ENCODE results near the gene NR6A1. TPM values are rescaled to one million over a fixed set of nuclear protein-coding genes. Genes with fewer than 3 reads are reported as not detected.

Gene NR6A1
- polyA plus RNA-seq, 1 donor from 2014 or later: 4.3 TPM

GRCh38 chr9:124541824-124542223, 229.3 kb downstream of the NR6A1 start:
- Histone ChIP-seq H2AFZ (ENCODE audit: low read depth, low read length) (no peak overlapping the region), H3K9ac (ENCODE audit: low read length) (no peak overlapping the region), H3K4me2 (ENCODE audit: low read length) (no peak overlapping the region), H3K27me3 (ENCODE audit: insufficient read depth, low read depth, low read length) (no peaks in the 10 kb centered on the region), H4K20me1 (ENCODE audit: insufficient read depth) (no peaks in the 10 kb centered on the region), H3K36me3 (ENCODE audit: insufficient read depth, low read length) (no peaks in the 10 kb centered on the region), H3K79me2 (replicated peaks; ENCODE audit: insufficient read depth, low read length) (no peaks in the 10 kb centered on the region), H3F3A (ENCODE audit: insufficient read depth, low read length, poor library complexity, severe bottlenecking) (no peaks in the 10 kb centered on the region), H3K27ac (ENCODE audit: low read length) (no peak overlapping the region), H3K9me3 (ENCODE audit: low read length) (no peaks in the 10 kb centered on the region), H3K9me2 (ENCODE audit: insufficient read depth, low read length) (no peaks in the 10 kb centered on the region), H3K4me3 (ENCODE audit: low read length) (no peak overlapping the region)
- TF ChIP-seq MXI1 (conservative IDR thresholded peaks at IDR 0.05; ENCODE audit: poor library complexity, severe bottlenecking): no peak

DNA sequence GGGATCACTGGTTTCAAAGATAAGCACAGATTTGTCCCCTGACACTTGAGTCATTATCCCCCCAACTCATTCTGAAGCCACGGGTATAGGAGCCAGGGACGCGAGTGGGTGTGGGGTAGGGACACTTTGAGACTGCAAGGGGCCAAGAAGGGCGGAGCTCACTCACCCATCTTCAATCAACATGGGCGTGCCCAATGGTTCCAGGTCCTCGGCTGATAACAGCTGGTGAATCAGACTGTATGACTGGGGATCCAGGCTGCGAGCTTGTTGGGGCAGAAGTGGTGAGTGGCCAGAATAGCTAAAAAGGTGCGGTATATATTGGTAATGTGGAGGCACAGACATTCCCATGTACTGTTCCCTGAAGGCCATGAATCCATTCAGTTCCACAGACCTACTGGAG, 233.2 kb downstream of the NR6A1 start:
- no peaks in the 10 kb centered on the region for H3K79me2 ChIP-seq (replicated peaks; ENCODE audit: insufficient read depth, low read length)
- H3K9me2 ChIP-seq (ENCODE audit: insufficient read depth, low read length): no peaks in the 10 kb centered on the region
- H4K20me1 ChIP-seq (ENCODE audit: insufficient read depth): no peaks in the 10 kb centered on the region
- H3K4me2 ChIP-seq (ENCODE audit: low read length): no peak overlapping the region
- H3K27ac ChIP-seq (ENCODE audit: low read length): no peak overlapping the region
- TF ChIP-seq EP300 (conservative IDR thresholded peaks at IDR 0.05; ENCODE audit: poor library complexity, severe bottlenecking): no peak
- TF ChIP-seq TAF1 (IDR thresholded peaks at IDR 0.05; ENCODE audit: low read depth): no peak
- no peak for TF ChIP-seq POLR2AphosphoS5 (IDR thresholded peaks at IDR 0.05)
- no peak for TF ChIP-seq RAD21 (conservative IDR thresholded peaks at IDR 0.05)
- no peak for TF ChIP-seq EZH2 (IDR thresholded peaks at IDR 0.05; ENCODE audit: borderline replicate concordance, insufficient read depth, low read length, poor library complexity, severe bottlenecking)
- TF ChIP-seq SMC3 (conservative IDR thresholded peaks at IDR 0.05; ENCODE audit: poor library complexity): no peak
- TF ChIP-seq MXI1 (conservative IDR thresholded peaks at IDR 0.05; ENCODE audit: poor library complexity, severe bottlenecking): no peak
- TF ChIP-seq, protein P1, sequence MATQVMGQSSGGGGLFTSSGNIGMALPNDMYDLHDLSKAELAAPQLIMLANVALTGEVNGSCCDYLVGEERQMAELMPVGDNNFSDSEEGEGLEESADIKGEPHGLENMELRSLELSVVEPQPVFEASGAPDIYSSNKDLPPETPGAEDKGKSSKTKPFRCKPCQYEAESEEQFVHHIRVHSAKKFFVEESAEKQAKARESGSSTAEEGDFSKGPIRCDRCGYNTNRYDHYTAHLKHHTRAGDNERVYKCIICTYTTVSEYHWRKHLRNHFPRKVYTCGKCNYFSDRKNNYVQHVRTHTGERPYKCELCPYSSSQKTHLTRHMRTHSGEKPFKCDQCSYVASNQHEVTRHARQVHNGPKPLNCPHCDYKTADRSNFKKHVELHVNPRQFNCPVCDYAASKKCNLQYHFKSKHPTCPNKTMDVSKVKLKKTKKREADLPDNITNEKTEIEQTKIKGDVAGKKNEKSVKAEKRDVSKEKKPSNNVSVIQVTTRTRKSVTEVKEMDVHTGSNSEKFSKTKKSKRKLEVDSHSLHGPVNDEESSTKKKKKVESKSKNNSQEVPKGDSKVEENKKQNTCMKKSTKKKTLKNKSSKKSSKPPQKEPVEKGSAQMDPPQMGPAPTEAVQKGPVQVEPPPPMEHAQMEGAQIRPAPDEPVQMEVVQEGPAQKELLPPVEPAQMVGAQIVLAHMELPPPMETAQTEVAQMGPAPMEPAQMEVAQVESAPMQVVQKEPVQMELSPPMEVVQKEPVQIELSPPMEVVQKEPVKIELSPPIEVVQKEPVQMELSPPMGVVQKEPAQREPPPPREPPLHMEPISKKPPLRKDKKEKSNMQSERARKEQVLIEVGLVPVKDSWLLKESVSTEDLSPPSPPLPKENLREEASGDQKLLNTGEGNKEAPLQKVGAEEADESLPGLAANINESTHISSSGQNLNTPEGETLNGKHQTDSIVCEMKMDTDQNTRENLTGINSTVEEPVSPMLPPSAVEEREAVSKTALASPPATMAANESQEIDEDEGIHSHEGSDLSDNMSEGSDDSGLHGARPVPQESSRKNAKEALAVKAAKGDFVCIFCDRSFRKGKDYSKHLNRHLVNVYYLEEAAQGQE (IDR thresholded peaks at IDR 0.05; ENCODE audit: borderline replicate concordance): no peak
- no peak overlapping the region for H3K9ac ChIP-seq (ENCODE audit: low read length)
- no peaks in the 10 kb centered on the region for H3K9me3 ChIP-seq (ENCODE audit: low read length)
- H3F3A ChIP-seq (ENCODE audit: insufficient read depth, low read length, poor library complexity, severe bottlenecking): no peaks in the 10 kb centered on the region
- H2AFZ ChIP-seq (ENCODE audit: low read depth, low read length): no peak overlapping the region
- H3K4me3 ChIP-seq (ENCODE audit: low read length): no peak overlapping the region
- no peaks in the 10 kb centered on the region for H3K27me3 ChIP-seq (ENCODE audit: insufficient read depth, low read depth, low read length)
- H3K36me3 ChIP-seq (ENCODE audit: insufficient read depth, low read length): no peaks in the 10 kb centered on the region

GRCh38 chr9:124535846-124536245, 235.3 kb downstream of the NR6A1 start:
- no peak overlapping the region for H2AFZ ChIP-seq (ENCODE audit: low read depth, low read length)
- no peak for TF ChIP-seq SMC3 (conservative IDR thresholded peaks at IDR 0.05; ENCODE audit: poor library complexity)
- TF ChIP-seq EZH2 (IDR thresholded peaks at IDR 0.05; ENCODE audit: borderline replicate concordance, insufficient read depth, low read length, poor library complexity, severe bottlenecking): no peak
- TF ChIP-seq, protein P1 (IDR thresholded peaks at IDR 0.05; ENCODE audit: borderline replicate concordance): no peak
- TF ChIP-seq TAF1 (IDR thresholded peaks at IDR 0.05; ENCODE audit: low read depth): no peak
- no peak for TF ChIP-seq POLR2AphosphoS5 (IDR thresholded peaks at IDR 0.05)
- no peak for TF ChIP-seq MXI1 (conservative IDR thresholded peaks at IDR 0.05; ENCODE audit: poor library complexity, severe bottlenecking)
- no peak for TF ChIP-seq EP300 (conservative IDR thresholded peaks at IDR 0.05; ENCODE audit: poor library complexity, severe bottlenecking)
- TF ChIP-seq, protein P2, sequence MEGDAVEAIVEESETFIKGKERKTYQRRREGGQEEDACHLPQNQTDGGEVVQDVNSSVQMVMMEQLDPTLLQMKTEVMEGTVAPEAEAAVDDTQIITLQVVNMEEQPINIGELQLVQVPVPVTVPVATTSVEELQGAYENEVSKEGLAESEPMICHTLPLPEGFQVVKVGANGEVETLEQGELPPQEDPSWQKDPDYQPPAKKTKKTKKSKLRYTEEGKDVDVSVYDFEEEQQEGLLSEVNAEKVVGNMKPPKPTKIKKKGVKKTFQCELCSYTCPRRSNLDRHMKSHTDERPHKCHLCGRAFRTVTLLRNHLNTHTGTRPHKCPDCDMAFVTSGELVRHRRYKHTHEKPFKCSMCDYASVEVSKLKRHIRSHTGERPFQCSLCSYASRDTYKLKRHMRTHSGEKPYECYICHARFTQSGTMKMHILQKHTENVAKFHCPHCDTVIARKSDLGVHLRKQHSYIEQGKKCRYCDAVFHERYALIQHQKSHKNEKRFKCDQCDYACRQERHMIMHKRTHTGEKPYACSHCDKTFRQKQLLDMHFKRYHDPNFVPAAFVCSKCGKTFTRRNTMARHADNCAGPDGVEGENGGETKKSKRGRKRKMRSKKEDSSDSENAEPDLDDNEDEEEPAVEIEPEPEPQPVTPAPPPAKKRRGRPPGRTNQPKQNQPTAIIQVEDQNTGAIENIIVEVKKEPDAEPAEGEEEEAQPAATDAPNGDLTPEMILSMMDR (IDR thresholded peaks at IDR 0.05; ENCODE audit: poor library complexity, severe bottlenecking): no peak
- TF ChIP-seq RAD21 (conservative IDR thresholded peaks at IDR 0.05): no peak
- no peaks in the 10 kb centered on the region for H3K36me3 ChIP-seq (ENCODE audit: insufficient read depth, low read length)

More at GRCh38 chr9:124535846-124536245, 235.3 kb downstream of the NR6A1 start:
- Histone ChIP-seq H3K79me2 (replicated peaks; ENCODE audit: insufficient read depth, low read length) (no peaks in the 10 kb centered on the region), H3K9me3 (ENCODE audit: low read length) (no peaks in the 10 kb centered on the region), H3K27me3 (ENCODE audit: insufficient read depth, low read depth, low read length) (no peaks in the 10 kb centered on the region), H3F3A (ENCODE audit: insufficient read depth, low read length, poor library complexity, severe bottlenecking) (no peaks in the 10 kb centered on the region), H3K27ac (ENCODE audit: low read length) (no peak overlapping the region), H4K20me1 (ENCODE audit: insufficient read depth) (no peaks in the 10 kb centered on the region), H3K4me3 (ENCODE audit: low read length) (no peak overlapping the region), H3K4me2 (ENCODE audit: low read length) (no peak overlapping the region), H3K9ac (ENCODE audit: low read length) (no peak overlapping the region), H3K9me2 (ENCODE audit: insufficient read depth, low read length) (no peaks in the 10 kb centered on the region)
